Panc1 (cell line): ENCODE measurements around the gene DLG2. TPM values are rescaled to one million over a fixed set of nuclear protein-coding genes. Genes with fewer than 3 reads are reported as not detected.

Experiments
- ATAC-seq: fragments of 200-7000 bp; cut with Tn5 transposase; 2 replicates; pipeline ENCODE4 v1.9.1; 2020; ENCODE audit warnings: mild to moderate bottlenecking, moderate library complexity
- BruUV-seq: library from RNA; stranded (reverse); fragments of 400-500 nt; replicated peaks from 2 replicates; lab custom pipeline; 2021; lab: Mats Ljungman, UMichigan
- CTCF ChIA-PET: fragments of 300-600 bp; sonication (Branson Sonifier 250); formaldehyde crosslinking; loops from one replicate; lab custom pipeline; 2022; ENCODE audit warnings: antibody characterized with exemption; lab: Charles Lee
- POLR2A ChIA-PET: fragments of 300-600 bp; sonication (Branson Sonifier 250); formaldehyde crosslinking; loops from one replicate; lab custom pipeline; 2022; ENCODE audit warnings: antibody characterized with exemption; lab: Charles Lee
- DNase-seq: peaks from one replicate; pipeline ENCODE4 v3.0.0-alpha.2; 2010; ENCODE audit warnings: low read depth, low spot score
- H3K27ac ChIP-seq: 2 replicates; pipeline ENCODE4 v1.5.1; 2011; ENCODE audit warnings: mild to moderate bottlenecking, low read length, inconsistent platforms
- H3K27me3 ChIP-seq: fragments of 200-500 bp; sonication (Bioruptor generic); 2 replicates; pipeline ENCODE4 v1.6.0; 2014; ENCODE audit warnings: low read length, inconsistent platforms; ENCODE audit not compliant: control insufficient read depth, insufficient read depth
- H3K36me3 ChIP-seq: fragments of 200-500 bp; sonication (Bioruptor generic); 2 replicates; pipeline ENCODE4 v1.5.1; 2014; ENCODE audit warnings: inconsistent platforms, mild to moderate bottlenecking, low read length, moderate library complexity; ENCODE audit not compliant: control insufficient read depth, insufficient read depth
- H3K4me1 ChIP-seq: 2 replicates; pipeline ENCODE4 v1.5.1; 2011; ENCODE audit warnings: inconsistent platforms, mild to moderate bottlenecking, low read length, moderate library complexity; ENCODE audit not compliant: control insufficient read depth, insufficient read depth
- H3K4me3 ChIP-seq, 2 experiments: 2 replicates each; pipeline ENCODE4 v1.5.1; 2011 to 2012; ENCODE audit warnings: low read depth in 2 of 2, low read length in 2 of 2, mild to moderate bottlenecking in 2 of 2, inconsistent platforms in 1 of 2, moderate library complexity in 1 of 2
- H3K9me3 ChIP-seq: fragments of 200-500 bp; sonication (Bioruptor generic); 2 replicates; pipeline ENCODE4 v1.5.1; 2014; ENCODE audit warnings: low read depth, mild to moderate bottlenecking, inconsistent platforms, low read length, moderate library complexity; ENCODE audit not compliant: control insufficient read depth, insufficient read depth
- POLR2AphosphoS5 ChIP-seq: IDR thresholded peaks from 2 replicates; pipeline ENCODE4 v1.6.1; 2012; ENCODE audit warnings: mild to moderate bottlenecking, low read depth, low read length, moderate library complexity
- SIN3A ChIP-seq: IDR thresholded peaks from 2 replicates; pipeline ENCODE4 v1.6.1; 2012; ENCODE audit warnings: low read depth, mild to moderate bottlenecking, low read length, moderate library complexity, borderline replicate concordance; ENCODE audit not compliant: insufficient read depth
- TCF7L2 ChIP-seq: IDR thresholded peaks from 2 replicates; pipeline ENCODE4 v1.6.1; 2011; ENCODE audit warnings: mild to moderate bottlenecking, low read depth, low read length, inconsistent platforms
- in situ Hi-C: cut with HindIII; loops from 2 replicates; pipeline ENCODE4 v1.10.0; 2016; ENCODE audit warnings: low sequenced_read_pairs, low pct_unique_long_range_greater_than_20kb
- intact Hi-C: fragments of 100-400 bp; cut with micrococcal nuclease; formaldehyde crosslinking; loops from one replicate; pipeline ENCODE4 v1.10.0; 2022; ENCODE audit not compliant: unreplicated experiment
- total RNA-seq: library from RNA; stranded (reverse); gene quantifications from one replicate; pipeline ENCODE4 v1.2.1, GENCODE V29; 2021; ENCODE audit not compliant: unreplicated experiment
- TF ChIP-seq, protein P1 (sequence below): fragments of 450-650 bp; IDR thresholded peaks from 2 replicates; pipeline ENCODE4 v1.5.1; 2017; ENCODE audit warnings: mild to moderate bottlenecking
- TF ChIP-seq, protein P2 (sequence below), 2 experiments: IDR thresholded peaks; 2 replicates each; pipeline ENCODE4 v1.6.1; 2011 to 2012; ENCODE audit warnings: low read depth in 2 of 2, control low read depth in 1 of 2, low read length in 1 of 2, mild to moderate bottlenecking in 1 of 2, moderate library complexity in 1 of 2; ENCODE audit not compliant: insufficient read depth in 1 of 2

The DLG2 gene
- total RNA-seq, 1 experiment from 2014 or later, result 4.2 TPM

DNA sequence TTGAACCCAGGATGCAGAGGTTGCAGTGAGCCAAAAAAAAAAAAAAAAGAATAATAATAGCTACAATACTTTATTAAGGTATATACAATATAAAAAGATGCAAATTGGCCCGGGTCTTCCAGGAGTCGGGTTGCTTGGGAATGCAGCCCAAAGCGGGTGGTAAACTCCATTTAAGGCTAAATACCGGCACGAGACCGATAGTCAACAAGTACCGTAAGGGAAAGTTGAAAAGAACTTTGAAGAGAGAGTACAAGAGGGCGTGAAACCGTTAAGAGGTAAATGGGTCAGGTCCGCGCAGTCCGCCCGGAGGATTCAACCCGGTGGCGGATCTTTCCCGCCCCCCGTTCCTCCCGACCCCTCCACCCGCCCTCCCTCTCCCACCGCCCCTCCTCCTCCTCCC lies 143.3 kb downstream of the DLG2 start:
- ChIA-PET CTCF (no interaction called here), POLR2A (no interaction called here)
- Histone ChIP-seq H3K4me3 (no peak overlapping the region), H3K27me3 (no peaks in the 10 kb centered on the region), H3K36me3 (no peaks in the 10 kb centered on the region), H3K27ac (no peak overlapping the region), H3K9me3 (no peaks in the 10 kb centered on the region), H3K4me1 (no peaks in the 10 kb centered on the region)
- ATAC-seq, result no peak
- no TSS peak for BruUV-seq
- intact Hi-C loops (no loop called here), in situ Hi-C loops (no loop called here)
- TF ChIP-seq, protein P1, sequence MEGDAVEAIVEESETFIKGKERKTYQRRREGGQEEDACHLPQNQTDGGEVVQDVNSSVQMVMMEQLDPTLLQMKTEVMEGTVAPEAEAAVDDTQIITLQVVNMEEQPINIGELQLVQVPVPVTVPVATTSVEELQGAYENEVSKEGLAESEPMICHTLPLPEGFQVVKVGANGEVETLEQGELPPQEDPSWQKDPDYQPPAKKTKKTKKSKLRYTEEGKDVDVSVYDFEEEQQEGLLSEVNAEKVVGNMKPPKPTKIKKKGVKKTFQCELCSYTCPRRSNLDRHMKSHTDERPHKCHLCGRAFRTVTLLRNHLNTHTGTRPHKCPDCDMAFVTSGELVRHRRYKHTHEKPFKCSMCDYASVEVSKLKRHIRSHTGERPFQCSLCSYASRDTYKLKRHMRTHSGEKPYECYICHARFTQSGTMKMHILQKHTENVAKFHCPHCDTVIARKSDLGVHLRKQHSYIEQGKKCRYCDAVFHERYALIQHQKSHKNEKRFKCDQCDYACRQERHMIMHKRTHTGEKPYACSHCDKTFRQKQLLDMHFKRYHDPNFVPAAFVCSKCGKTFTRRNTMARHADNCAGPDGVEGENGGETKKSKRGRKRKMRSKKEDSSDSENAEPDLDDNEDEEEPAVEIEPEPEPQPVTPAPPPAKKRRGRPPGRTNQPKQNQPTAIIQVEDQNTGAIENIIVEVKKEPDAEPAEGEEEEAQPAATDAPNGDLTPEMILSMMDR, result no peak
- TF ChIP-seq, protein P2, sequence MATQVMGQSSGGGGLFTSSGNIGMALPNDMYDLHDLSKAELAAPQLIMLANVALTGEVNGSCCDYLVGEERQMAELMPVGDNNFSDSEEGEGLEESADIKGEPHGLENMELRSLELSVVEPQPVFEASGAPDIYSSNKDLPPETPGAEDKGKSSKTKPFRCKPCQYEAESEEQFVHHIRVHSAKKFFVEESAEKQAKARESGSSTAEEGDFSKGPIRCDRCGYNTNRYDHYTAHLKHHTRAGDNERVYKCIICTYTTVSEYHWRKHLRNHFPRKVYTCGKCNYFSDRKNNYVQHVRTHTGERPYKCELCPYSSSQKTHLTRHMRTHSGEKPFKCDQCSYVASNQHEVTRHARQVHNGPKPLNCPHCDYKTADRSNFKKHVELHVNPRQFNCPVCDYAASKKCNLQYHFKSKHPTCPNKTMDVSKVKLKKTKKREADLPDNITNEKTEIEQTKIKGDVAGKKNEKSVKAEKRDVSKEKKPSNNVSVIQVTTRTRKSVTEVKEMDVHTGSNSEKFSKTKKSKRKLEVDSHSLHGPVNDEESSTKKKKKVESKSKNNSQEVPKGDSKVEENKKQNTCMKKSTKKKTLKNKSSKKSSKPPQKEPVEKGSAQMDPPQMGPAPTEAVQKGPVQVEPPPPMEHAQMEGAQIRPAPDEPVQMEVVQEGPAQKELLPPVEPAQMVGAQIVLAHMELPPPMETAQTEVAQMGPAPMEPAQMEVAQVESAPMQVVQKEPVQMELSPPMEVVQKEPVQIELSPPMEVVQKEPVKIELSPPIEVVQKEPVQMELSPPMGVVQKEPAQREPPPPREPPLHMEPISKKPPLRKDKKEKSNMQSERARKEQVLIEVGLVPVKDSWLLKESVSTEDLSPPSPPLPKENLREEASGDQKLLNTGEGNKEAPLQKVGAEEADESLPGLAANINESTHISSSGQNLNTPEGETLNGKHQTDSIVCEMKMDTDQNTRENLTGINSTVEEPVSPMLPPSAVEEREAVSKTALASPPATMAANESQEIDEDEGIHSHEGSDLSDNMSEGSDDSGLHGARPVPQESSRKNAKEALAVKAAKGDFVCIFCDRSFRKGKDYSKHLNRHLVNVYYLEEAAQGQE (IDR thresholded peaks at IDR 0.05; ENCODE audit: insufficient read depth in 1 of 2, low read depth in 2 of 2, low read length in 1 of 2), result no peak
- TF ChIP-seq POLR2AphosphoS5 (no peak), SIN3A (no peak), TCF7L2 (no peak)
- no peak for DNase-seq

DNA sequence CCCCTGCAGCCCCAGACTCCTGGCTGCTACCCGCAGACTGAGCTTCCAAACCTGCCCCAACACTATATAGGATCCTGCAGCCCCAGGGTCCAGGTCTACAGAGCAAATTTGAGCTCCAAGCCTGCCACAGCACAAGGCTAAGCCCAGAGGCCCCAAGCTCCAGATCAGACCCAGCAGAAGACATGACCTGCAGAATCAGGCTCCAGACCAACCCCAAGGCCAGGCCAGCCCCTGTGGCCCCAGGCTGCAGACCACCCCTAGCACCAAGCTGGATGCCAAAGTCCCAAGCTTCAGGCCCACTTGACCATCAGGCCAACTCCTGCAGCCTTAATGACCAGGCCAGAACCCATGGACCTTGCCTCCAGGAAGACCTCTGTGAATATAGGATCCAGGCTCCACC lies 145.3 kb downstream of the DLG2 start:
- in situ Hi-C loops (no loop called here), intact Hi-C loops (no loop called here)
- Histone ChIP-seq H3K9me3 (no peaks in the 10 kb centered on the region), H3K4me3 (no peak overlapping the region), H3K4me1 (no peaks in the 10 kb centered on the region), H3K27me3 (no peaks in the 10 kb centered on the region), H3K36me3 (no peaks in the 10 kb centered on the region), H3K27ac (no peak overlapping the region)
- ChIA-PET POLR2A (no interaction called here), CTCF (no interaction called here)
- TF ChIP-seq POLR2AphosphoS5 (no peak), TCF7L2 (no peak), SIN3A (no peak)
- TF ChIP-seq, protein P1, result no peak
- TF ChIP-seq, protein P2 (IDR thresholded peaks at IDR 0.05; ENCODE audit: insufficient read depth in 1 of 2, low read depth in 2 of 2, low read length in 1 of 2), result no peak
- DNase-seq, result no peak
- ATAC-seq, result no peak
- no TSS peak for BruUV-seq
